ENCODE results near the gene PEX5L. TPM values are rescaled to one million over a fixed set of nuclear protein-coding genes. Genes with fewer than 3 reads are reported as not detected.

The PEX5L gene
- total RNA-seq, 2 donors from 2014 or later: 1.1 to 4.1 TPM

DNA sequence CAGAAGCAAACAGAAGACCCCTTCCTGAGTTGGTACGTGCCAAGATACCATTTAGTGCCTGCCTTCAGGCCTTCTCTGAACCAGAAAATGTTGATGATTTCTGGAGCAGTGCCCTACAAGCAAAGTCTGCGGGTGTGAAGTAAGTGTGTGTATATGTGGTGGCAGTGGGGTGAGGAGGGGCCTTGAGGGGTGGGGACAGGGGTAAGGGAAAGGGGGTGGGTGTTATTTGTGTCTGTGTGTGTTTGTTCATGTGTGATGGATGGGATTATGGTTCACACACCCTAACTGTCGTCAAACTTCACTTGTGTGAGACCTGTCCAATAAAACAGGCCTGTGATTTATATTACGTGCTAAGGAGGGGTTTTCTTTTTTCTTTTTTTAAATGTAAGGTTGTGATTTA is 291.7 kb downstream of the PEX5L start:
- no peaks in the 10 kb centered on the region for H3K36me3 ChIP-seq
- no peaks in the 10 kb centered on the region for H3K27me3 ChIP-seq (replicated peaks; ENCODE audit: insufficient read depth)
- H3K27ac ChIP-seq: no peak overlapping the region
- WGBS: 62% methylated on average over 4 of the region's 4 CpGs
- H3K9me3 ChIP-seq: no peaks in the 10 kb centered on the region
- intact Hi-C loops (cut with DNase I): no loop called here
- H3K4me3 ChIP-seq: no peak overlapping the region
- DNase-seq (ENCODE audit: low spot score): no peak
- H3K4me1 ChIP-seq (replicated peaks): no peaks in the 10 kb centered on the region
- TF ChIP-seq POLR2A (IDR thresholded peaks at IDR 0.05): no peak
- no peak for TF ChIP-seq POLR2AphosphoS5 (IDR thresholded peaks at IDR 0.05)
- TF ChIP-seq, protein P1, sequence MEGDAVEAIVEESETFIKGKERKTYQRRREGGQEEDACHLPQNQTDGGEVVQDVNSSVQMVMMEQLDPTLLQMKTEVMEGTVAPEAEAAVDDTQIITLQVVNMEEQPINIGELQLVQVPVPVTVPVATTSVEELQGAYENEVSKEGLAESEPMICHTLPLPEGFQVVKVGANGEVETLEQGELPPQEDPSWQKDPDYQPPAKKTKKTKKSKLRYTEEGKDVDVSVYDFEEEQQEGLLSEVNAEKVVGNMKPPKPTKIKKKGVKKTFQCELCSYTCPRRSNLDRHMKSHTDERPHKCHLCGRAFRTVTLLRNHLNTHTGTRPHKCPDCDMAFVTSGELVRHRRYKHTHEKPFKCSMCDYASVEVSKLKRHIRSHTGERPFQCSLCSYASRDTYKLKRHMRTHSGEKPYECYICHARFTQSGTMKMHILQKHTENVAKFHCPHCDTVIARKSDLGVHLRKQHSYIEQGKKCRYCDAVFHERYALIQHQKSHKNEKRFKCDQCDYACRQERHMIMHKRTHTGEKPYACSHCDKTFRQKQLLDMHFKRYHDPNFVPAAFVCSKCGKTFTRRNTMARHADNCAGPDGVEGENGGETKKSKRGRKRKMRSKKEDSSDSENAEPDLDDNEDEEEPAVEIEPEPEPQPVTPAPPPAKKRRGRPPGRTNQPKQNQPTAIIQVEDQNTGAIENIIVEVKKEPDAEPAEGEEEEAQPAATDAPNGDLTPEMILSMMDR (IDR thresholded peaks at IDR 0.05): no peak

Measured in prostate gland (tissue), 2 donors.